Endothelial cell (in vitro differentiated cells): ENCODE measurements around the gene EXOSC9. TPM values are rescaled to one million over a fixed set of nuclear protein-coding genes. Genes with fewer than 3 reads are reported as not detected.

Source experiments
- DNase-seq: peaks from one replicate; pipeline ENCODE4 v3.0.0; 2021; ENCODE audit warnings: low spot score
- H3K27ac Mint-ChIP-seq: one replicate; pipeline ENCODE4 v1.8.0; 2021; ENCODE audit warnings: mixed read lengths, inconsistent platforms; ENCODE audit not compliant: unreplicated experiment
- H3K27me3 Mint-ChIP-seq: one replicate; pipeline ENCODE4 v1.8.0; 2021; ENCODE audit warnings: mild to moderate bottlenecking, moderate library complexity, mixed read lengths, inconsistent platforms; ENCODE audit not compliant: unreplicated experiment
- H3K36me3 Mint-ChIP-seq: one replicate; pipeline ENCODE4 v1.8.0; 2021; ENCODE audit warnings: mild to moderate bottlenecking, low read depth, mixed read lengths, inconsistent platforms; ENCODE audit not compliant: unreplicated experiment
- H3K4me1 Mint-ChIP-seq: one replicate; pipeline ENCODE4 v1.8.0; 2021; ENCODE audit warnings: mild to moderate bottlenecking, mixed read lengths, inconsistent platforms; ENCODE audit not compliant: unreplicated experiment
- H3K4me3 Mint-ChIP-seq: one replicate; pipeline ENCODE4 v1.8.0; 2021; ENCODE audit warnings: mild to moderate bottlenecking, mixed read lengths, inconsistent platforms; ENCODE audit not compliant: unreplicated experiment
- H3K9me3 Mint-ChIP-seq: one replicate; pipeline ENCODE4 v1.8.0; 2021; ENCODE audit warnings: mixed read lengths, inconsistent platforms; ENCODE audit not compliant: unreplicated experiment
- CTCF ChIP-seq: fragments of 200-600 bp; sonication (generic); IDR thresholded peaks from one replicate; pipeline ENCODE4 v1.5.0; 2021; ENCODE audit warnings: antibody characterized with exemption; ENCODE audit not compliant: unreplicated experiment
- total RNA-seq: library from RNA; stranded (reverse); fragmentation: NEBNext Ultra II Directional; extraction: Animal tissue kit (Norgen Biotek cat#: 25700); gene quantifications from one replicate; pipeline ENCODE4 v1.2.1, GENCODE V29; 2021; ENCODE audit not compliant: unreplicated experiment

The EXOSC9 gene
- total RNA-seq, 1 donor from 2014 or later, result 29.3 TPM

- Mint-ChIP-seq H3K4me1 (no peaks in the 10 kb centered on the region), H3K27ac (no peak overlapping the region), H3K4me3 (no peak overlapping the region), H3K36me3 (no peaks in the 10 kb centered on the region), H3K9me3 (no peaks in the 10 kb centered on the region), H3K27me3 (peaks cover 7% of the 10 kb centered on the region)
- no peak for DNase-seq
- no peak for TF ChIP-seq CTCF
Measured at GRCh38 chr4:121771869-121772268, 29.3 kb upstream of the EXOSC9 start.

GRCh38 chr4:121773883-121774282, 27.2 kb upstream of the EXOSC9 start:
- H3K27me3 Mint-ChIP-seq, result peaks cover 7% of the 10 kb centered on the region
- no peak for TF ChIP-seq CTCF
- no peaks in the 10 kb centered on the region for H3K36me3 Mint-ChIP-seq
- no peaks in the 10 kb centered on the region for H3K9me3 Mint-ChIP-seq
- H3K4me3 Mint-ChIP-seq, result no peak overlapping the region
- no peak overlapping the region for H3K27ac Mint-ChIP-seq
- DNase-seq, result no peak
- H3K4me1 Mint-ChIP-seq, result no peaks in the 10 kb centered on the region

DNA sequence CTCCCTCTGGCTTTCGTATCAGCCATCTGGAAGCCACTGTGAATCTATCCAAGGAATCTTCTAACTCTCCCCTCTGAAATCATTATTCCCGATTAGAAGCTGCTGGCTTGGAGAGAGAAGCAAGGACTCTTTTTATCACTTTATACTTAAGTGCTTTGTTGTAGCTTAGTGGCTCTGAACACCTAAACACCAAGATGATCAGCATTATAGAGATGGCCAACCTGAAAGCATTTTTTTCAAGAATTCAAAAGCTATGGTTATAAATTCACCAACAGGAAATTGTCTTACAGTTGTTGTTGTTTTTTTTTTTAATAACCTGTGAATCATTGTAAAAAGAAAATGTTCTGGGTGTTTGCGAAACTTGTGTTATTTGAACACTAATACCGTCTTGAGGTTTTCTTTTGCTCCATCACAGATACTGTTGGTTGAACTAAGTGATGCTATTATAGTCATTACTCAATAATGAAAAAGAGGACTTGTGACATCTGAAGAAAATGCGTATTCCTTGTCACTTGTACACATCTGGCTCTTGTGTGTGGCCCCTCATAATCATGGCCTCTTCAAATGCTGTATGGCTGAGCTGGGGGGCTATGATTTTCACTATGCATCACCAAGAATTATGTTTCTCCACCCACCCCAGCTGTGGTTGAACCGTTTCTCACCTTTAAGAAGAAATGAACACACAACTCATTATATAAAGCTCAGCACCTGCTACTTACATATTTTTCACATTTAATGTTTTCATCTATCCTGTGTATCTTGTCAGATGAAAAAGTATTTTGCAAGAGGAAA, 24.3 kb upstream of the EXOSC9 start:
- H3K27ac Mint-ChIP-seq, result no peak overlapping the region
- no peak for DNase-seq
- H3K27me3 Mint-ChIP-seq, result peaks cover 7% of the 10 kb centered on the region
- H3K4me1 Mint-ChIP-seq, result no peaks in the 10 kb centered on the region
- H3K36me3 Mint-ChIP-seq, result no peaks in the 10 kb centered on the region
- no peaks in the 10 kb centered on the region for H3K9me3 Mint-ChIP-seq
- H3K4me3 Mint-ChIP-seq, result no peak overlapping the region
- no peak for TF ChIP-seq CTCF

DNA sequence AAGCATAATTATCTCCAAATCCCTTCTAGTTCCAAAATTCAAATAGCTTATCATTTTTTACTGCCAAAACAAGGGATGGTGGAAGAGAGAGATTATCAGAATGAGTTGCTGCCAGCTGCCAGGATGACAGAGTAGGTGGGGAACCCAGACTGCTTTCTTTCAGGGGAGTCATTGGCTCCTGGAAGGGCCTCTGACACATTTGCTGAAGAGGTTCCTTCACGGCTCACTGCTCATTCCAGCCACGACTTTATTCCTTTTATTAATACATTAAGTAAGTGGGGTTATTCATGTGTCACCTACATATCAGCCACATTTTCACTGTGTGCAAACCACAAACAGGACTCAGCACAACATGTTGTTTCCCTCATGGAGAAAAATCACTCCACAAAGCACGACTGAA, 23.5 kb upstream of the EXOSC9 start:
- no peaks in the 10 kb centered on the region for H3K9me3 Mint-ChIP-seq
- no peak for TF ChIP-seq CTCF

GRCh38 chr4:121778991-121779628, 22.0 kb upstream of the EXOSC9 start:
- no peak for DNase-seq
- Mint-ChIP-seq H3K27ac (no peak overlapping the region), H3K36me3 (no peaks in the 10 kb centered on the region), H3K4me1 (no peaks in the 10 kb centered on the region), H3K4me3 (no peak overlapping the region), H3K9me3 (no peaks in the 10 kb centered on the region), H3K27me3 (peaks cover 4% of the 10 kb centered on the region)
- TF ChIP-seq CTCF, result no peak

More for the DNA sequence above, 23.5 kb upstream of the EXOSC9 start:
- H3K4me1 Mint-ChIP-seq, result no peaks in the 10 kb centered on the region
- H3K4me3 Mint-ChIP-seq, result no peak overlapping the region
- no peaks in the 10 kb centered on the region for H3K36me3 Mint-ChIP-seq
- no peak for DNase-seq
- peaks cover 5% of the 10 kb centered on the region for H3K27me3 Mint-ChIP-seq
- H3K27ac Mint-ChIP-seq, result no peak overlapping the region
